CD4-positive, alpha-beta T cell treated with Interleukin-4 for 1 hour (primary cell): Measurements from ENCODE around the gene RNF207.
A peak's percentile ranks its signal among the peaks of the same experiment; 100 is the strongest.

Experiments
- DNase-seq, 2 donors: peaks; one replicate each; pipeline ENCODE4 v3.0.0-alpha.2; 2020 to 2022

Gene RNF207

GRCh38 chr1:6205849-6206519, at the start of gene RNF207:
RNF207 (plus strand) TSS chr1:6206119; CDS start chr1:6206536, 417 bp downstream.
- peak; percentile 39 to 69 for DNase-seq

GRCh38 chr1:6157132-6157527, 48.8 kb upstream of the RNF207 start:
- DNase-seq = no peak

- DNase-seq = no peak
Measured at GRCh38 chr1:6157528-6158174, 48.3 kb upstream of the RNF207 start.

- DNase-seq = no peak
Measured at GRCh38 chr1:6158181-6158580, 47.7 kb upstream of the RNF207 start.

- DNase-seq = no peak
Measured at GRCh38 chr1:6162341-6162740, 43.6 kb upstream of the RNF207 start.

GRCh38 chr1:6162773-6163172, 43.1 kb upstream of the RNF207 start:
- DNase-seq = no peak

- no peak for DNase-seq
Measured at GRCh38 chr1:6163191-6163972, 42.5 kb upstream of the RNF207 start.

- DNase-seq = no peak
Measured at GRCh38 chr1:6163973-6164617, 41.8 kb upstream of the RNF207 start.

- no peak for DNase-seq
Measured at GRCh38 chr1:6165027-6165426, 40.9 kb upstream of the RNF207 start.

GRCh38 chr1:6165441-6165985, 40.4 kb upstream of the RNF207 start:
- no peak for DNase-seq

- DNase-seq = no peak
Measured at GRCh38 chr1:6166221-6166620, 39.7 kb upstream of the RNF207 start.

- DNase-seq = no peak
Measured at GRCh38 chr1:6166655-6167390, 39.1 kb upstream of the RNF207 start.

- no peak for DNase-seq
Measured at GRCh38 chr1:6167391-6168303, 38.3 kb upstream of the RNF207 start.

GRCh38 chr1:6168947-6169586, 36.9 kb upstream of the RNF207 start:
- no peak for DNase-seq

GRCh38 chr1:6170116-6170741, 35.7 kb upstream of the RNF207 start:
- no peak for DNase-seq

GRCh38 chr1:6170742-6171201, 35.1 kb upstream of the RNF207 start:
- DNase-seq = no peak

GRCh38 chr1:6171548-6172124, 34.3 kb upstream of the RNF207 start:
- no peak for DNase-seq

GRCh38 chr1:6172549-6172948, 33.4 kb upstream of the RNF207 start:
- no peak for DNase-seq

- no peak for DNase-seq
Measured at GRCh38 chr1:6174621-6175410, 31.1 kb upstream of the RNF207 start.
